Neural cell (in vitro differentiated cells): ENCODE measurements around the gene CHKA. TPM values are rescaled to one million over a fixed set of nuclear protein-coding genes. Genes with fewer than 3 reads are reported as not detected.

Experiments used
- H2AFZ ChIP-seq: fragments of 200-600, 300-800 bp; sonication (generic), shearing (Covaris generic); 2 replicates; pipeline ENCODE4 v1.6.0; 2014; ENCODE audit warnings: low read depth, mild to moderate bottlenecking, antibody characterized with exemption, low read length, moderate library complexity
- H3F3A ChIP-seq: fragments of 200-600 bp; shearing (Covaris generic); 2 replicates; pipeline ENCODE4 v1.6.1; 2016; ENCODE audit warnings: mild to moderate bottlenecking, moderate library complexity, mixed read lengths, antibody characterized with exemption, low read length; ENCODE audit not compliant: insufficient read depth, poor library complexity, severe bottlenecking
- H3K27ac ChIP-seq: fragments of 200-600, 300-800 bp; sonication (generic), shearing (Covaris generic); 2 replicates; pipeline ENCODE4 v1.5.1; 2014; ENCODE audit warnings: mild to moderate bottlenecking, low read length, moderate library complexity
- H3K27me3 ChIP-seq: fragments of 300-800, 200-600 bp; sonication (generic), shearing (Covaris generic); 2 replicates; pipeline ENCODE4 v1.6.0; 2014; ENCODE audit warnings: mild to moderate bottlenecking, low read depth, low read length, moderate library complexity; ENCODE audit not compliant: insufficient read depth
- H3K36me3 ChIP-seq: fragments of 300-800, 200-600 bp; sonication (generic), shearing (Covaris generic); 2 replicates; pipeline ENCODE4 v1.5.1; 2014; ENCODE audit warnings: mild to moderate bottlenecking, antibody characterized with exemption, low read length, moderate library complexity; ENCODE audit not compliant: insufficient read depth
- H3K4me2 ChIP-seq: fragments of 300-800, 200-600 bp; sonication (generic), shearing (Covaris generic); 2 replicates; pipeline ENCODE4 v1.6.0; 2014; ENCODE audit warnings: mild to moderate bottlenecking, low read length
- H3K4me3 ChIP-seq: fragments of 300-800, 200-600 bp; sonication (generic), shearing (Covaris generic); 2 replicates; pipeline ENCODE4 v1.5.1; 2014; ENCODE audit warnings: mild to moderate bottlenecking, low read length, moderate library complexity
- H3K79me2 ChIP-seq: fragments of 200-600 bp; shearing (Covaris generic); replicated peaks from 2 replicates; pipeline ENCODE4 v1.6.0; 2014; ENCODE audit warnings: mild to moderate bottlenecking, low read length, moderate library complexity; ENCODE audit not compliant: insufficient read depth
- H3K9ac ChIP-seq: fragments of 300-800, 200-600 bp; sonication (generic), shearing (Covaris generic); 2 replicates; pipeline ENCODE4 v1.6.1; 2016; ENCODE audit warnings: mild to moderate bottlenecking, low read length, mixed read lengths
- H3K9me2 ChIP-seq: fragments of 200-600 bp; shearing (Covaris generic); 2 replicates; pipeline ENCODE4 v1.6.1; 2016; ENCODE audit warnings: mild to moderate bottlenecking, low read length, mixed read lengths; ENCODE audit not compliant: insufficient read depth
- H3K9me3 ChIP-seq: fragments of 200-600, 300-800 bp; sonication (generic), shearing (Covaris generic); 2 replicates; pipeline ENCODE4 v1.6.1; 2016; ENCODE audit warnings: mild to moderate bottlenecking, mixed run types, low read length, moderate library complexity, mixed read lengths
- H4K20me1 ChIP-seq: fragments of 200-600 bp; shearing (Covaris generic); 2 replicates; pipeline ENCODE4 v1.6.1; 2016; ENCODE audit warnings: mild to moderate bottlenecking, mixed run types; ENCODE audit not compliant: insufficient read depth
- EZH2 ChIP-seq: fragments of 200-600, 300-800 bp; shearing (Covaris generic), sonication (generic); IDR thresholded peaks from 2 replicates; pipeline ENCODE4 v1.6.1; 2014; ENCODE audit warnings: antibody characterized with exemption, low read length, borderline replicate concordance, mild to moderate bottlenecking; ENCODE audit not compliant: insufficient read depth, poor library complexity, severe bottlenecking
- POLR2AphosphoS5 ChIP-seq: IDR thresholded peaks from 2 replicates; pipeline ENCODE4 v1.6.1; 2012
- polyA plus RNA-seq: library from polyadenylated mRNA; depleted of rRNA; stranded (reverse); fragments of >200 nt; gene quantifications from 2 replicates; pipeline ENCODE4 v1.2.3, GENCODE V29; 2014
- small RNA-seq, 3 experiments: library from RNA; depleted of rRNA; stranded (forward); fragments of <200 nt; gene quantifications; one replicate each; pipeline ENCODE3, GENCODE V24; 2012

The CHKA gene
- polyA plus RNA-seq, 1 donor from 2014 or later, result 90.0 TPM

- Histone ChIP-seq H3K9me3 (no peaks in the 10 kb centered on the region), H3K4me3 (peak overlapping the region; percentile 62), H3K27me3 (peaks cover 32% of the 10 kb centered on the region), H3K9me2 (no peaks in the 10 kb centered on the region), H3K4me2 (no peak overlapping the region), H3F3A (no peaks in the 10 kb centered on the region), H2AFZ (no peak overlapping the region), H4K20me1 (no peaks in the 10 kb centered on the region), H3K36me3 (no peaks in the 10 kb centered on the region), H3K27ac (no peak overlapping the region), H3K9ac (no peak overlapping the region), H3K79me2 (no peaks in the 10 kb centered on the region)
- no peak for TF ChIP-seq POLR2AphosphoS5
- peak; percentile 19 for TF ChIP-seq EZH2
Measured at GRCh38 chr11:68002938-68003845, 118.0 kb downstream of the CHKA start.

Small RNA genes within 50 kb of the gene (small RNA-seq; reads per million reads assigned to genes)
- 0 reads per million in 3 experiments for gene MIR6753

Other genes with a start within 250 kb of the CHKA start
- gene UNC93B1, start 117.3 kb downstream of the CHKA start, polyA plus RNA-seq, result 0.19 and 0.30 TPM in 2 replicates
- gene ALDH3B1, start 111.1 kb downstream of the CHKA start, polyA plus RNA-seq, result not detected in 2 replicates
- gene NDUFS8, start 90.7 kb downstream of the CHKA start, polyA plus RNA-seq, result 169 and 188 TPM in 2 replicates
- gene TCIRG1, start 82.4 kb downstream of the CHKA start, polyA plus RNA-seq, result 1.8 and 2.2 TPM in 2 replicates
- 96.8 and 107 TPM in 2 replicates for gene KMT5B, start 91.9 kb upstream of the CHKA start, polyA plus RNA-seq
- gene C11orf24, start 150.6 kb upstream of the CHKA start, polyA plus RNA-seq, result 9.6 and 11.8 TPM in 2 replicates
- gene LRP5, start 191.2 kb upstream of the CHKA start, polyA plus RNA-seq, result 3.0 and 5.3 TPM in 2 replicates